ENCODE measurements around the gene KIRREL1.

Gene KIRREL1

DNA sequence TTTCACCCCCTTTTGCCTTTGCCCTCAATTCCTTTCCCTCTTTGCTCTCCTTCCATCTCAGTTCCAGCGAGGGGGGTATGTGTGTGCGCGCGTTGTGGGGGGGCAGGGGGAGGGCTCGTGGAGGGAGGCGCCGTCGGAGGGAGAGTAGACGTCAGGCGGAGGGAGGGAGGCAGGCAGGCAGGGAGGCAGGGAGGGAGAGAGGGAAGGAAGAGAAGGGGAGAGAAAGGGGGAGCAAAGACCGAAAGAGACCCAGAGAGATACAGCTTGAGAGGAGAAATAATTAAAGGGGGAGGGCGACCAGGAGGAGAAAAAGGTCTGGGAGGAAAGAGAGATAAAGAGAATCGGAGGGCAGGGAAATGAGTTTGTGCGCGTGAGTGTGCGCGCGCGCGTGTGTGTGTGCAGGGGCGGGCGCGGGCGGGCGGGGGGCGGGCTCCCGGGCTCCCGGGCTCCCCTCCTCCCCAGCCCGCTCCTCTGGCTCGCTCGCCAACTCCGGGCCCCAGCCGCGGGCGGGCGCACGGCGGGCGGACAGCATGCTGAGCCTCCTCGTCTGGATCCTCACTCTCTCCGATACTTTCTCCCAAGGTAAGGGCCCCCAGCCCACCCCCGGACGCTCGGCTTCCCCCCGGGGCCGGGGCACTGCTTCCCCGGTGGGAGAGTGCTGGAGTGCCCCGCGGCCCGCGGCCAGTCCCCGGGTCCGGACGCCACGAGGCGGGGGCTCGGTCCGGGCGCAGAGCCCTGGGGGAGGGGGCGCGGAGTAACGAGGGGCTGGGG lies at the start of gene KIRREL1:
KIRREL1 (plus strand) TSS at position 499 of the 771 bp plus-strand sequence; CDS start at position 531, 32 bp downstream.
- peak; percentile 80 for DNase-seq (ENCODE audit: low read depth)

DNA sequence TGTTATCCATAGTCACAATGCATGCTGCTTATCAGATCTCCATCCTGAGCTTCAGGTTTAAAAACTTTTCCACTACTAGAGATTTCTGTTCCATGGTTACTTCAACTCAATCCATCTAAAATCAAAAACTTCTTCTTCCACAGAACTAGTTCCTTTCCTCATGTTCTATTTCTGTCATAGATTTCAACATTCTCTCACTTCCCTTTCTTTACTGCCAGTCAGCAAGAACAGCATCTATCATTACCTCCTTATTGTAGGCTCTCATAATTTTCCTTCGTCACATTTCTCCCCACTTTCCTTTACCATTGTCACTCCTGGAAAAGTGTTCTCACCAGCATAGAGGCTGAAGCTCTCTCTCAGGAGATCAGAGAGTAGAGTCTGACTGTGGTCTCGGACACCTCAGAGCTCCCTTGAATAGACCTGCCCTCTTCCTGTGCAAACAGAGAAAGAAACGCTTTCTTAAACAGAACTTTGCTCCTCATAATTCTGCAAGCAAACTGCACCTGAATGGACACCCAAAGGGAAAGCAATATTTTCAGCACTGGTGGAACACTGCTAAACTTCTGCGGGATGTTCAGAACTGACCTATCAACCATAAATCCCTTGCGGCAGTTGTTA lies 48.7 kb upstream of the KIRREL1 start:
- DNase-seq (ENCODE audit: low read depth), result no peak

DNA sequence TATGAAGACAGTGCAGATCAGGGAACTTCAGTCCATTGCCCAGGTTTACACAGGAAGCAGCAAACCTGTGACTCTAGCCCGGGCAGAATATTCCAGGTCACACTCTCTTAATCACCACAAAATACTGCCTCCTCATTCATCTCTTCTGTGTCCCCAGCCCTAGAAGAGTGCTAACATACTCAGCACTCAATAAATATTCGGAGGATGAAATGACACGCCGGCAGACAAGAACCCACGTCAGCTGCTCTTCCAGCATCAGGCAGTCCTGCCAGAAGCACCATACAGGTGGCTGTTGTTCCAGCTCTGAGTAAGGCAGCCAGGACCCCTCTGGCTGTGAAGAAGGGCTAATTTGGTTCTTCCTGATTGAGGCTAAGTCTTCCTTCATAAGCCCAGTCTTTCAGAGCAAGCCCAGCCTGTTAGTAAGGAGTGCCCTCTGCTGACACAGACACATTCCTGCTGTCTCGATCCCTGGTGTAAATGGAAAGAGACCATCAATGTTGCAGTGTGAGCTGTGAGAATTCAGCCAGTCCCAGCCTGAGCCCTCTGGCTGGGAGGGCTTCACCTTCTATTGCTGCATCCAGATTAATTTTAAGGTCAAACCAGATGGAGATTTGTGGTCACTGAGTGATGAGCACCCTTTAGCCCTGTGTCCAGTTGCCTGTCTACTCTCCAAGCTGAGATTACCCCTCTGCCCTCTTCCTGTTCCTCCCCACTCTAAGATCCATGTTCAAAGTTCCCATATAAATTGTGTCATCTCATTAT lies 45.0 kb upstream of the KIRREL1 start:
- peak; percentile 56 for DNase-seq (ENCODE audit: low read depth)

DNA sequence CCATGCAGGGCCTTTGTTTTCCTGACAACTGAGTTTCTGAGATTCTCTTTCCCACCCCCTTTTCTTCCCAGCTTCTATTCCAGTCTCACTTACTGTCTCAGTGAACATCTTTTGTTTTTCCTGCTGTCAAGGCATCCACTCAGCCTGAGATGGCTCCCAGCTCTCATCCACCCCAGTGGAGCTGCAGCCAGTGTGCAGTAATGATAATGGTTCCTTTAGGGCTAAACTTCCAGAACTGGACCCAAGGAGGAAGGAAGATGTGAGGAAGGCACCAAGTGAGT lies 44.4 kb upstream of the KIRREL1 start:
- DNase-seq (ENCODE audit: low read depth), result no peak

DNA sequence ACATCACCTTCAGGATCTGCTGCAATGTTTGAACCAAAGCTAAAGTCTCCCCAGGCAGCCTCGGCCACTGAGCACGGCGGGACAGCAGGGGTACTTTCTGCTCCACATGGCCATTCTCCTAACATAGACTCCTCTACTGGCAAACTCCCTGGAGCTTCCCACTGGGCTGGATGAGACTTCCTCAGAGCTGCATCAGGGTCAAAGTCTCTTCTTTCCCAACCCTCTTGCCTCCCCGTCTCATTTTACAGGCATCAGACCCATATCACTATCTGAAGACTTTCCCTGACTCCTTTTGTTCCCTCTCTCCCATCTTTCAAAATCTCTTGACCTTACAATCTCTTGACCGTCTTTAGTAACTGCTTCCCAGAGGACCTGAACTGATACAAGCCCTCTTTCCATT lies 42.2 kb upstream of the KIRREL1 start:
- DNase-seq (ENCODE audit: low read depth), result no peak

DNA sequence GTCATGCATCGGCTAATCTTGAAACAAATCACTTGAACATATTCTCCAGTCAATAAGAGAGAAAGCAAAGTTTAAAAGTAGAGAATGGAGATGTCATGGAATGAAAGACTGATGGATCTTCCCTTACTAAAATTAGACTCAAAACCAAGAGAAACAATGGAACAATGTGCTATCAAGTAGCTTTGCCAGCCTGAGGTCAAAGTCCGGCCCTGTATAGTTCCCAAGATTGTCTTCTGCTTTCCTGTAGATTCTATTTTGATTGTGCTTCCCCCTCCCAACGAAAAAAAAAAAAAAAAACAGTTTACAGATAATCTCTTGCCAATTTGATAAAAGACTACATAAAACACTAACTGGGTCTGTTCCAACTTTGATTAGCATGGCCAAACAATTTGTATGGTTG lies 40.8 kb upstream of the KIRREL1 start:
- DNase-seq (ENCODE audit: low read depth), result no peak

DNA sequence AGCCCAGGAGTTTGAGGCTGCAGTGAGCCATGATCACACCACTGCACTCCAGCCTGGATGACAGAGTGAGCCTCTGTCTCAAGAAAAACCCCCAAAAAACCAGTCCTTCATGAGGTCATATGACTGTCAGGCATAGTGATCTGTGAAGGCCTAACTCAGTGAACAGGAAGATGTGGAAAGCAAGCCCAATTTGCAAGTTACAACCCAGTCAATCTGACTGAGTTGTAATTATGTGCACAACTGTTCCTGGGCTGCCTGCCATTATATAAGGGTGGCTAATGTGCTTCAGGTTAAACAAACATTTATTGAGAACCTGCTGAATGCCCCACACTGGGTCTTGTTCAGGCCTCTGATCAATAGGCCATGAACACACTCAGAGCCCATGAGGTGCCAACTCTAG lies 38.2 kb upstream of the KIRREL1 start:
- no peak for DNase-seq (ENCODE audit: low read depth)

DNA sequence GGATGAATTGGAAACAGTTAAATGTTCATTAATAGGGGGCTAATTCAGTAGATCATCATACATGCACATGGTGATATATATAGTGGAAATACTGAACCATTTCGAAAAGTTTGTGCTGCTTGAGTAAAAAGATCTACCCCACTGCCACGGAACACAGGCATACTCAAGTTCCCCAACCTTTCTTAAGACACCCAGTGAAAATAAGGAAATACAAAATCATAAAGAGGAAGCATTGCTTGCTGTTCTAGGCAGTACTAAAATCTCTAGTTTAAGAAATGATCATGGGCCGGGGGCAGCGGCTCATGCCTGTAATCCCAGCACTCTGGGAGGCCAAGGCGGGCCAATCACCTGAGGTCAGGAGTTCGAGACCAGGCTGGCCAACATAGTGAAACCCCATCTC lies 37.6 kb upstream of the KIRREL1 start:
- DNase-seq (ENCODE audit: low read depth), result no peak

DNA sequence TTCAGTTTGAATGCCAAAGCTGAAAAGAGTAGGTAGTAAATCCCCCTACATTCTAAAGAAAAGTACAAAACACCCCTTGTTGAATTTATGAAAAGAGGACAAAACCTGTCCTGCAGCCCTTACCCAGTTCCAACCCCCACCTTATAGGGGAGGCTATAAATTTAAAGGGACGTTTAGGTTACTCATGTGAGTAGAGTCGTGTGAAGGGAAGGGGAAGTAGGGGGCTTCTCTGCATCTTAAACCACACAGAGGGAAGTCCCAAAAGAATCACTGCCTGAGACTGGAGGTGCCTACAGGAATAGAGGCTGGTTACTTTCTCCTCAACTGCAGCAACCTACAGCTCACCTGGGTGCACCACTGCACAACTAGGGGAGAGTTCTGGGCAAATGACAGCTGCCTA lies 36.7 kb upstream of the KIRREL1 start:
- DNase-seq (ENCODE audit: low read depth), result no peak

DNA sequence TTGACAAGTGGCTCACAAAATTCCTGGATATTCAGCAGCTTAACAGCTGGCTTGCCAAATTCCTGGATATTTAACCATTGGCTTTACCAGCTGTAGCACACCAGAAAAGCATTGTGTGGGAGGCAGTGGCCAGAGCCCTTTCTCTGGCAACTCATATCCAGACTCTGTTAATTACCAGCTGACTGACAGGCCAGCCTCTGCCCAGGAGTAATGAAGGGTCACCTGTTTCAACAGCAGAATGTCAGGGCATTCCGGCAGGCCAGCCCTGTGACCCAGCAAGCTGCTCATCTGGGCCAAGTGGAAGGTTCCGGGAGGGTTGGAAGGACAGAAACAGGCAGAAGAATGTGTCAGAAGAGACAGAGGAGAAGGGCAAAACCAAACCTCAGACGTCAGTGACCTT lies 35.2 kb upstream of the KIRREL1 start:
- no peak for DNase-seq (ENCODE audit: low read depth)

DNA sequence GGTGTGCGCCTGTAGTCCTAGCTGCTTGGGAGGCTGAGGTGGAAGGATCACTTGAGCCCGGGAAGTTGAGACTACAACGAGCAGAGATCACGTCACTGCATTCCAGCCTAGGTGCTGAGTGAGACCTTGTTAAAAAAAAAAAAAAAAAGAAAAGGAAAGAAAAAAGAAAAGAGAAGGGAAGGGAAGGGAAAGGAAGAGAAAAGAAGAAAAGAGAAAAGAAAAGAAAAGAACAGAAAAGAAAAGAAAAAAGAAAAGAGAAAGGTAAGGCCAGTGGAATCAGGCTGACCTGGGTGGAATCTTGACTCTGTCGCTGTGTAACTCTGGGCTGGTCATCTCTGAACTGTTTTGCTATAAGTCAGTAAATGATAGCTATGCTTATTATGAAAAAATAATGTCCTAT lies 33.7 kb upstream of the KIRREL1 start:
- no peak for DNase-seq (ENCODE audit: low read depth)

DNA sequence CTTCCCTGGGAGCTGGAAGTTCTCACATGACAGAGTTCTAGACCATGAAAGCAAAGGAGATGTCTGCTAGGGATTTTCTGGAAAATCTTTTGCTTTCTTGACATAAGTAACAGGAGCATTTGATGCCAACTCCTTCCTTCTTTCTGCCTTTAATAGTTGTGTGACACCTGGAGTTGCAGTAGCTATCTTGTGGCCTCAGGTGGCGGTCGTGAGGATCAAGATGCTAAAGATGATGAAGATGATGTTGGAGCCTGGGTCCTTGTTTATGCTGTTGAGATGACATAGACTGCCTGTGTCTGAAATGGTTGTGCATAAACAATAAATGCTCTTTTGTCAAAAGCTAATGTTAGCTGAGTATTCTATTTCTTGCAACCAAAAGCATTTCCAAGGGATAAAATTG lies 32.7 kb upstream of the KIRREL1 start:
- DNase-seq (ENCODE audit: low read depth), result no peak

DNA sequence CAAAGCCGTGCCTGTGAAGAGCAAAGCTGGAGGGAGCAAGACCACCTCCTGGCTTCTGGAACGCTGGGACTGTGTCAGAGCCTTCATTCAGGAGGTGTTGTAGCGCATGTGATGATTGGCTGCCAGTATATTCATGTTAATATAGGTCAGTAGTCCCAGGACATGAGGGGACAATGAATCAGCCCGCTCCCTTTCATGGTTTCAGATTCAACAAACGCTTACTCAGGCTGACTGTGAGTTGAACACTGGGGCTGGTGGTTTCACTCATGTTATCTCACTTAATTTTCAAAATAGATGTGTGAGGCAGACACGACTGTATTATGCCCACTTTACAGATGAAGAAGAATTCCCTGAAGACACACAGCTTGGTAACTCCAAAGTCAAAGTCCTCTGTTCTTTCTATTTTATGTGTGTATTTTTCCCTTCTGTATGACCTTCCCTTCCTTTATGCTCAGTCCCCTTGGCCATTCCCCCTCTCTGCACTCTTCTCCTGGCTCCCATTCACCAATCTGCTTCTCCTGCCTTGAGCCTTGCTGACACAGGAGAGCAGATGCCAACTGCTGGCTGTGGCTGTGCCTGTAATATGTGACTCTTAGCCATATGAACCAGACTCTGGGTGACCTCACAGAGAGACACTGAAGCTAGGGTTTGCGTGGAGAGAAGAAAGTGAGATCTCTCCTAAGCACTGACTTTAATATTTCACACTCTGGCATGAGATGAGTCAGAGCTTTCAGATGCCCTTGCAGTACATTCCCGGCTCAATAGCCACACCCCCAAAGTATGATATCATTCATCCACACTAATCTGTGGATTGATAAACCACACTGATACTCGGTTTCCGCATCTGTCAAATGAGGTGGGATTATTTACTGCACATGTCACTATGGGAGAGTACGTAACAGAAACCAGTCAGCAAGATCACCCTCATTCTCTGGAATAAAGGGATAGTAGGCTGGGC lies 31.4 kb upstream of the KIRREL1 start:
- DNase-seq (ENCODE audit: low read depth), result peak; percentile 90

DNA sequence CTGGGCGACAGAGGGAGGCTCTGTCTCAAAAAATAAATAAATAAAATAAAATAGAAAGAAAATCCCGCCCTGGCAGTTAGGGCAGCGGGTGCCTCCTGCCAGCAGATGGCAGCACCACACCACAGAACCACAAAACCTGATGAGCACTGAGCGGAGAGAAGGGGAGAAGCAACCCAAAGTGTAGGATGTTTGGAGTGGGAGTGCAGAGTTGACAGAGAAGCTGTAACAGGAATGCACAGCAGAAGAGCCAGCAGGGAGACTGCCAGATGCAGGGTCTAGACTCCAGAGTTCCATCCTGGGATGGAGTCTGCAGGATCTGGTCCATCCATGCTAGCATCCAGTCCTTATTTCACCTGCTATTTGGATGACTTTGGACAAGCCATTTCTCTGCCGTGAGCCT lies 29.7 kb upstream of the KIRREL1 start:
- peak; percentile 81 for DNase-seq (ENCODE audit: low read depth)

DNA sequence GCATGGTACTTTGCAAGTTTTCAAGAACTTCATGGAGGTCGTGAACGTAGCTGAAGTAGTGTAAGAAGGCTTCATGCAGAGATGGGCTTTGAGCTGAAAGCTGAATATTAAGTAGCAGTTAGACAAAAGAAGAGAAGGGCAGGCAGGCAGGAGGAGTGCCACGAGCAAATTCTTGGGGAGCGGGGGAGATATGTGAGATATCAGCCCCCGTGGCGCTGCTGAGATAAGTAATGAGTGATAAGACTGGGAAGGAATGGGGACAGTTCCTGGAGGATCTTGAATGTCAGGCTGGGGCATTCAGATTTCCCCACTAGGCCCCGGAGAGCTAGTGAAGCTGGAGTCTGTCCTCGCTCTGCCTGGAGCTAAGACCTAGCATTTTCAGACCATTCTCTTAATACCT lies 27.9 kb upstream of the KIRREL1 start:
- DNase-seq (ENCODE audit: low read depth), result no peak

DNA sequence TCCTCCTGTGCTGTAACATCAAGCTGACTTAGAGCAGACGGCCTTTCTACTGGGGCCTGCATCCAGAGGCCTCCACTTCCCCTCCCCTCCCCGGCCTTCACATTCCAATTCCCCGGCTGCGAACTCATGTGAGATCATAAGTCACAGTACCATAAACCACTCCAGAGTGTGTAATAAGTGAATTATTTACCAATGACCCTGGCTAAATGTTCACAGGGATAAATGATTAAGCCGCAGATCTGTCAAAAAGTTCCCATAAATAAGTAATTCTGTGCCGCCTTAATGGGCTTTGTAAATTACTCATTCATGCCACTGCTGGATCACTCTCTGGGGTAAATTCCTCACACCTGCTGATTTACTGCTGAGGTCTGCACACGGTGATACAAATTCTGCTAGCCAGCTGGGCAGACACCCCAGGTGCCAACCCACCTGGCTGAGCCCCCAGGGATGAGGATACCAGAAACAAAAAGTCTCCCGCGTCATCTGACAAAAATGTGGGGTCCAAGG lies 27.4 kb upstream of the KIRREL1 start:
- peak; percentile 82 for DNase-seq (ENCODE audit: low read depth)

DNA sequence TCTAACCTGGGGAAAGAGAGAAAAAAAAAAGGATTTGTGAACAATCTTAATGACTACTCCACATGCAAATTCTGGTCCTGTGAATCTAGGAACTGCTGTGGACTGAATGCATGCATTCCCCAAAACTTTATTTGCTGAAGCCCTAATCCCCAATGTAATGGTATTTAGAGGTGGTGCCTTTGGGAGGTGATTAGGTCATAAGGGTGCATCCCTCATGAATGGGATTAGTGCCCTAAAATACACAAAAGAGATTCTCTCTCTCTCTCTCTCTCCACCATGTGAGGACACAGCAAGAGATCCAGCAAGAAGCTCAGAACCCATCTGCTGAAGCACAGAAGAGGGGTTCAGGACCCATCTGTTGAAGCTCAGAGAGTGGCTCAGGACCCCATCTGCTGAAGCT lies 26.2 kb upstream of the KIRREL1 start:
- no peak for DNase-seq (ENCODE audit: low read depth)

DNA sequence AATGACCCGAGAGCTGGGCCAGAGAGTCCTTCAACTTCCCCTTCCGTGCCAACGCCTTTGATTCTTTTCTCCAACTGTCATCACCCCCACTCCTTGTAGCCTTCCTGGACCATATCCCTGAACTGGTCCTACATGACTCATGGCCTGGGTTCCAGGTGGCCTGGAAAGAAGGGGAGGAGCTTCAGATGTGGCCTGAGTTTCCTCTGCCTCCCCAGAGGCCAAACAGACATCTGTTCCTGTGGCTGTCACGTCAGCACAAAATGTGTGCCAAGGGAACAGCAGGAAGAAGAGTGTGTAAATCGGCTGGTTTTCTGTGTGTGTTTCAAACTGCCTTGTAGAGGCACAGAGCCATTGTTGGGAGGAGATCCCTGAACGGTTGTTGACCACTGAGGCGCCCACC lies 24.9 kb upstream of the KIRREL1 start:
- peak; percentile 89 for DNase-seq (ENCODE audit: low read depth)

DNA sequence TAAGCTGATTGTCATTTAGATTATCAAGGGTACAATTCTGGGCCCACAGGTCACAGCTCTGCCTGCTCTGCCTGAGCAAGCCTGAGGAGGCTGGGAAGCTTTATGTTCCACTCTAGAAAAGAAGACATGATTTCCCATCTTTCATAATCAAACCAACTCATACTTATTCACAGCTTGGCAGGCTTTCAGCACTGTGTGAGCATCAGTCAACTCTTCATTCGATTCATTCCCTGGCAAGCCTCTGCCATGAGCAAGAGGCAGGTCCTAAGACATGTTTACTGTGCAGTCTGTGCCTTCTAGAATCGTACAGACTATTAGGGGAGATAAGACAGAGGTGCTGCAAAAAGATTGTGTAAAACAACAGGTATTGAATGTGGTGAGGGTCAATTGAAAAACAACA lies 24.5 kb upstream of the KIRREL1 start:
- peak; percentile 97 for DNase-seq (ENCODE audit: low read depth)

DNA sequence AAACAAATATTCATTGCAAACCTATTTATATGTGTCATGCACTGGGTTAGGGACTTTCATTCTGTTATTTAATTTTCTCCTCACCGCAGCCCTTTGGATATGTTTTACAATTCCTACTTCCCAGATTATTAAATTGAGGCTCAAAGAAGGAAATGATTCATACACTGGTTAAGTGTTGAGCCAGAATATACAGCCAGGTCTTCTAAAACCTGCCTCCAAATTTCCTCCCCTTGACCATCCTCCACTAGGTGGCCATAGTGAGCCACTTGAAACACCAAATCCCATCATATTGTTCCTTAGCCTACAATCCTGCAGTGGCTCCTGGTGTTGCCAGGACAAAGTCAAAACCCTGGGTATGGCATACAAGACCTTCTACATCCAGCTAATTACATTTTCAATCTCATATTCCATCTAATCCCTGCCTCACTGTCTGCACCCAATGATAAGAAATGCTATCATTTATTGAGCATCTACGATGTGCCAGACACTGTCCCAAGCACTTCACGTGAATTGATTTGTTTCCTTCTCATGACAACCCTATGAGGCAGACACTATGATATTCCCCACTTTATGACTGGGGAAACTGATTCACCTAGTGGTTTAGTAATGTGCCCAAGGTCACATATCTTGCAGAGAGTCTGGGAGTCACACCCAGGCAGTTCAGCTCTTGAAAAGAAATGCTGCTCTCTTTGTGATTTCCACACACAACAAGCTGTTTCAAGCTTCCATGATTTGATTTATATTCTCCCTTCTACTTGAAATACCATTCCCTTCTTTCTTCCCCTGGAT lies 23.6 kb upstream of the KIRREL1 start:
- DNase-seq (ENCODE audit: low read depth), result peak; percentile 93

DNA sequence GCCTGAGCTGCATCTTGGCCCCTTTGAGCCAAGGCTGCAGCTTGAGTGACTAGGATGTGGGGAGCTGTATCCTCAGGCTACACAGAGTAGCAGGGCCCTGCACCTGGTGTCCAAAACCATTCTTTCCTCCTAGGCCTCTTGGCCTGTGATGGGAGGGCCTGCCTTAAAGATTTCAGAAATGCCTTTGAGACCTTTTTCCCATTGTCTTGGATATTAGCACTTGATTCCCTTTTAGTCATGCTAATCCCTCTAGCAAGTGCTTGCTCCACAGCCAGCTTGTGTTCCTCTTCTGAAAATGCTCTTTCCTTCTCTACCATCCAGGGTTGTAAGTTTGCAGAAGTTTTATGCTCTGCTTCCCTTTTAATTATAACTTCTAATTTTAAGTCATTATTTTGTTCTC lies 21.7 kb upstream of the KIRREL1 start:
- DNase-seq (ENCODE audit: low read depth), result no peak

Measured in ELR (cell line).